ENCODE results near the gene CDC42BPA. TPM values are rescaled to one million over a fixed set of nuclear protein-coding genes. Genes with fewer than 3 reads are reported as not detected.

The CDC42BPA gene
- polyA plus RNA-seq, 1 donor from 2014 or later: 22.9 TPM

DNA sequence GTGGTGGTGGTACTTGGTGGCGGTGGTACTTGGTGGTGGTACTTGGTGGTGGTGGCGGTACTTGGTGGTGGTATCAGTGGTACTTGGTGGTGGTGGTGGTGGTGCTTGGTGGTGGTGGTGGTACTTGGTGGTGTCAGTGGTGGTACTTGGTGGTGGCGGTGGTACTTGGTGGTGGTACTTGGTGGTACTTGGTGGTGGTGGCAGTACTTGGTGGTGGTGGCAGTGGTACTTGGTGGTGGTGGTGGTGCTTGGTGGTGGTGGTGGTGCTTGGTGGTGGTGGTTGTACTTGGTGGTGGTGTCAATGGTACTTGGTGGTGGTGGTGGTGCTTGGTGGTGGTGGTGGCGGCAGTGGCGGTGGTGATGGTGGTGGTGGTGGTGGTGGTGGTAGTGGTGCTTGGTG is 358.0 kb downstream of the CDC42BPA start:
- H2AFZ ChIP-seq (ENCODE audit: low read depth, low read length): no peak overlapping the region
- no peak overlapping the region for H3K27ac ChIP-seq (ENCODE audit: low read length)
- no peak for TF ChIP-seq CTCF (IDR thresholded peaks at IDR 0.05; ENCODE audit: poor library complexity, severe bottlenecking)
- TF ChIP-seq POLR2AphosphoS5 (IDR thresholded peaks at IDR 0.05): no peak
- TF ChIP-seq EP300 (conservative IDR thresholded peaks at IDR 0.05; ENCODE audit: poor library complexity, severe bottlenecking): no peak
- no peak overlapping the region for H3K4me2 ChIP-seq (ENCODE audit: low read length)
- no peaks in the 10 kb centered on the region for H3K27me3 ChIP-seq (ENCODE audit: insufficient read depth, low read depth, low read length)
- no peaks in the 10 kb centered on the region for H4K20me1 ChIP-seq (ENCODE audit: insufficient read depth)
- H3K79me2 ChIP-seq (replicated peaks; ENCODE audit: insufficient read depth, low read length): no peaks in the 10 kb centered on the region
- no peaks in the 10 kb centered on the region for H3F3A ChIP-seq (ENCODE audit: insufficient read depth, low read length, poor library complexity, severe bottlenecking)
- H3K4me3 ChIP-seq (ENCODE audit: low read length): no peak overlapping the region
- H3K36me3 ChIP-seq (ENCODE audit: insufficient read depth, low read length): no peaks in the 10 kb centered on the region
- H3K9ac ChIP-seq (ENCODE audit: low read length): no peak overlapping the region
- H3K9me2 ChIP-seq (ENCODE audit: insufficient read depth, low read length): no peaks in the 10 kb centered on the region
- no peaks in the 10 kb centered on the region for H3K9me3 ChIP-seq (ENCODE audit: low read length)

- H3K4me2 ChIP-seq (ENCODE audit: low read length): no peak overlapping the region
- H3K9ac ChIP-seq (ENCODE audit: low read length): no peak overlapping the region
- H3F3A ChIP-seq (ENCODE audit: insufficient read depth, low read length, poor library complexity, severe bottlenecking): no peaks in the 10 kb centered on the region
- TF ChIP-seq REST (IDR thresholded peaks at IDR 0.05; ENCODE audit: borderline replicate concordance) (no peak), CTCF (IDR thresholded peaks at IDR 0.05; ENCODE audit: poor library complexity, severe bottlenecking) (no peak)
- no peaks in the 10 kb centered on the region for H3K27me3 ChIP-seq (ENCODE audit: insufficient read depth, low read depth, low read length)
- no peaks in the 10 kb centered on the region for H3K79me2 ChIP-seq (replicated peaks; ENCODE audit: insufficient read depth, low read length)
- H3K36me3 ChIP-seq (ENCODE audit: insufficient read depth, low read length): no peaks in the 10 kb centered on the region
- H3K9me3 ChIP-seq (ENCODE audit: low read length): no peaks in the 10 kb centered on the region
- no peak overlapping the region for H3K27ac ChIP-seq (ENCODE audit: low read length)
- no peaks in the 10 kb centered on the region for H3K9me2 ChIP-seq (ENCODE audit: insufficient read depth, low read length)
- no peak overlapping the region for H2AFZ ChIP-seq (ENCODE audit: low read depth, low read length)
- H4K20me1 ChIP-seq (ENCODE audit: insufficient read depth): no peaks in the 10 kb centered on the region
- H3K4me3 ChIP-seq (ENCODE audit: low read length): no peak overlapping the region
These were observed 360.0 kb downstream of the CDC42BPA start for GRCh38 chr1:226958300-226958699.

- Histone ChIP-seq H3K9me3 (ENCODE audit: low read length) (no peaks in the 10 kb centered on the region), H4K20me1 (ENCODE audit: insufficient read depth) (no peaks in the 10 kb centered on the region), H3K27me3 (ENCODE audit: insufficient read depth, low read depth, low read length) (no peaks in the 10 kb centered on the region), H3K36me3 (ENCODE audit: insufficient read depth, low read length) (no peaks in the 10 kb centered on the region), H3K9me2 (ENCODE audit: insufficient read depth, low read length) (no peaks in the 10 kb centered on the region), H3K4me3 (ENCODE audit: low read length) (no peak overlapping the region), H3F3A (ENCODE audit: insufficient read depth, low read length, poor library complexity, severe bottlenecking) (no peaks in the 10 kb centered on the region), H3K79me2 (replicated peaks; ENCODE audit: insufficient read depth, low read length) (no peaks in the 10 kb centered on the region), H2AFZ (ENCODE audit: low read depth, low read length) (no peak overlapping the region), H3K9ac (ENCODE audit: low read length) (no peak overlapping the region), H3K27ac (ENCODE audit: low read length) (no peak overlapping the region), H3K4me2 (ENCODE audit: low read length) (no peak overlapping the region)
- no peak for TF ChIP-seq TAF1 (IDR thresholded peaks at IDR 0.05; ENCODE audit: low read depth)
- no peak for TF ChIP-seq RAD21 (conservative IDR thresholded peaks at IDR 0.05)
- no peak for TF ChIP-seq POLR2AphosphoS5 (IDR thresholded peaks at IDR 0.05)
- no peak for TF ChIP-seq CTCF (IDR thresholded peaks at IDR 0.05; ENCODE audit: poor library complexity, severe bottlenecking)
- TF ChIP-seq SMC3 (conservative IDR thresholded peaks at IDR 0.05; ENCODE audit: poor library complexity): no peak
- TF ChIP-seq EZH2 (IDR thresholded peaks at IDR 0.05; ENCODE audit: borderline replicate concordance, insufficient read depth, low read length, poor library complexity, severe bottlenecking): no peak
- TF ChIP-seq REST (IDR thresholded peaks at IDR 0.05; ENCODE audit: borderline replicate concordance): no peak
- TF ChIP-seq MXI1 (conservative IDR thresholded peaks at IDR 0.05; ENCODE audit: poor library complexity, severe bottlenecking): no peak
These were observed 360.6 kb downstream of the CDC42BPA start for GRCh38 chr1:226957714-226958113.
